ENCODE results near the gene PSMD8. TPM values are rescaled to one million over a fixed set of nuclear protein-coding genes. Genes with fewer than 3 reads are reported as not detected.
"Not testable (repeated sequence)": the region's sequence is repeated elsewhere in the genome, so short reads cannot be mapped to it uniquely, and the experiment has no call there.

The PSMD8 gene
- total RNA-seq, 2 experiments from 2014 or later = 167 to 178 TPM

- POLR2A ChIA-PET = no interaction called here
- H3K27me3 Mint-ChIP-seq = peaks cover 8% of the 10 kb centered on the region
These were observed 22.4 kb upstream of the PSMD8 start for GRCh38 chr19:38351865-38352395.

GRCh38 chr19:38352611-38353010, 21.8 kb upstream of the PSMD8 start:
- Mint-ChIP-seq H3K27me3 (peaks cover 8% of the 10 kb centered on the region), H3K27ac (no peak overlapping the region), H3K36me3 (ENCODE audit: low read depth) (no peaks in the 10 kb centered on the region), H3K4me3 (no peak overlapping the region), H3K9me3 (no peaks in the 10 kb centered on the region), H3K4me1 (no peaks in the 10 kb centered on the region)
- ChIA-PET CTCF (interaction anchor here (0.5 to 0.7 kb wide), 3 partner anchors 9 to 1016 kb away, joined by 4 read pairs; partner anchors contain the start of gene CATSPERG), POLR2A (no interaction called here)
- no peak for DNase-seq

More at GRCh38 chr19:38351865-38352395, 22.4 kb upstream of the PSMD8 start:
- no peaks in the 10 kb centered on the region for H3K9me3 Mint-ChIP-seq
- no peaks in the 10 kb centered on the region for H3K36me3 Mint-ChIP-seq (ENCODE audit: low read depth)
- CTCF ChIA-PET = interaction anchor here (0.5 kb wide), 1 partner anchor 16 kb away, joined by 4 read pairs; the partner anchor contains the start of gene CATSPERG
- no peak for DNase-seq
- H3K4me3 Mint-ChIP-seq = no peak overlapping the region
- H3K27ac Mint-ChIP-seq = no peak overlapping the region
- H3K4me1 Mint-ChIP-seq = no peaks in the 10 kb centered on the region

GRCh38 chr19:38355728-38356725, 18.3 kb upstream of the PSMD8 start:
- peaks cover 35% of the 10 kb centered on the region for H3K27me3 Mint-ChIP-seq
- H3K27ac Mint-ChIP-seq = no peak overlapping the region
- no peak for DNase-seq
- no peaks in the 10 kb centered on the region for H3K36me3 Mint-ChIP-seq (ENCODE audit: low read depth)
- H3K9me3 Mint-ChIP-seq = no peaks in the 10 kb centered on the region
- H3K4me1 Mint-ChIP-seq = peaks cover 6% of the 10 kb centered on the region
- POLR2A ChIA-PET = no interaction called here
- CTCF ChIA-PET = no interaction called here
- no peak overlapping the region for H3K4me3 Mint-ChIP-seq

GRCh38 chr19:38358071-38358470, 16.3 kb upstream of the PSMD8 start:
- POLR2A ChIA-PET = interaction anchor here (0.6 to 1.4 kb wide), 4 partner anchors 16 to 92 kb away, joined by 3 read pairs; partner anchors contain the start of genes GGN and PSMD8
- H3K9me3 Mint-ChIP-seq = no peaks in the 10 kb centered on the region
- no peak for DNase-seq

DNA sequence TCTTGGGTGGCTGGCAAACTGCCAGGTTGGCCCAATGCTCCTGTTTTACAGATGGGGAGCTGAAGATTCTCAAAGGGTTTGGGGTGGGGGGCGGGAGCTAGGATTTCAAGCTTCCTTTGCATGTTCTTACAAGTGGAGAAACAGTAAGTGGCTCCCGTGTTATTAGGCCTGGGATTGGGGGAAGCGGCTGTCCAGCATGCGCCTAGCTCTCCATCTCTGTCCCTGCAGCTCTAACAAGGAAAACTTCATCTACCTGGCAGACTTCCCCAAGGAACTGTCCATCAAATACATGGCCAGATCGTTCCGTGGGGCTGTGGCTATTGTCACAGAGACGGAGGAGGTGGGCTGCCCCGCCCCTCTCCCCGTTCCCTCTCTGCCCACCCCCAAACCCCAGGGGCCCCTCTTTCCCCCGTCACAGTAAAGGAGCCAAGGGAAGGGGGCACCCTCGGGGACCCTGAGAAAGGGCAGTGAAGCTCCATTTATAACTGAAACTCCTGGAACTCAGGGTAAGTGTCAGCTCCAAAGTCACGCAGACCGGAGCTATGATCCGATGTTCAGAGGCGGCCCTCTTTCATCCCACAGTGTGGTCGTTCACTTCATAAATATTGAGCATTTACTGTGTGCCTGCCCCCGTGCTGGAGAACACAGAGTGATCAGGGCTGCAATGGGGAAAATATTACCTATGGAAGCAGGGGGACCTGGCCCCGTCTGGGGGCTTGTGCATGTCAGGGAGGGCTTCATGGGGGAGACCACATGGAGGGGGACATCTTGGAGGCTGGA, 14.9 kb upstream of the PSMD8 start:
- POLR2A ChIA-PET = interaction anchor here (1.3 to 2.1 kb wide), 3 partner anchors 13 to 28 kb away, joined by 3 to 12 read pairs (median 3); partner anchors contain the start of genes GGN and PSMD8
- no peaks in the 10 kb centered on the region for H3K9me3 Mint-ChIP-seq
- H3K4me1 Mint-ChIP-seq = peaks cover 19% of the 10 kb centered on the region
- H3K27me3 Mint-ChIP-seq = peaks cover 42% of the 10 kb centered on the region
- peak overlapping the region; percentile 10 for H3K4me3 Mint-ChIP-seq
- CTCF ChIA-PET = interaction anchor here (0.6 to 1.2 kb wide), 3 partner anchors 43 to 858 kb away, joined by 3 to 4 read pairs (median 3); partner anchors contain the start of gene FAM98C
- no peak for DNase-seq
- H3K27ac Mint-ChIP-seq = no peak overlapping the region
- no peaks in the 10 kb centered on the region for H3K36me3 Mint-ChIP-seq (ENCODE audit: low read depth)

More at GRCh38 chr19:38358071-38358470, 16.3 kb upstream of the PSMD8 start:
- H3K4me1 Mint-ChIP-seq = peaks cover 18% of the 10 kb centered on the region
- H3K36me3 Mint-ChIP-seq (ENCODE audit: low read depth) = no peaks in the 10 kb centered on the region
- CTCF ChIA-PET = no interaction called here
- H3K27ac Mint-ChIP-seq = no peak overlapping the region
- H3K27me3 Mint-ChIP-seq = peaks cover 42% of the 10 kb centered on the region
- H3K4me3 Mint-ChIP-seq = no peak overlapping the region

DNA sequence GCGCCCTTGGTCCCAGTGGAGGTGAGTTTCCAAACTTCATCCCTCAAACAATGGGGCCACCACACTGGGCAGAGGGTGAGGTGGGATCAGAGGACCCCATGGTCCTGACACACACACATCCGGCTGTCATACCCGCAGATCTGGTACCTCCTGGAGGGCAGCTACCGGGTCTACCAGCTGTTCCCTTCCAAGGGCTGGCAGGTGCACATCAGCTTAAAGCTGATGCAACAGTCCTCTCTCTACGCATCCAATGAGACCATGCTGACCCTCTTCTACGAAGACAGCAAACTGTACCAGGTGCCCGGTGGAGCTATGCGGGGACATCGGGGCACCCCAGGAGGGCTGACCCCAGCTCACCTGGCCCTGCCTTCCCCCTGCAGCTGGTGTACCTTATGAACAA, 14.0 kb upstream of the PSMD8 start:
- Mint-ChIP-seq H3K4me3 (peak overlapping the region; percentile 84), H3K4me1 (peaks cover 19% of the 10 kb centered on the region), H3K36me3 (ENCODE audit: low read depth) (no peaks in the 10 kb centered on the region), H3K27me3 (peaks cover 42% of the 10 kb centered on the region), H3K9me3 (no peaks in the 10 kb centered on the region), H3K27ac (no peak overlapping the region)
- no peak for DNase-seq
- POLR2A ChIA-PET = interaction anchor here (1.1 to 2.1 kb wide), 2 partner anchors 14 to 24 kb away, joined by 4 to 12 read pairs; partner anchors contain the start of genes CATSPERG and PSMD8
- CTCF ChIA-PET = interaction anchor here (1.1 kb wide), 1 partner anchor 14 kb away, joined by 3 read pairs; the partner anchor contains the start of gene PSMD8

DNA sequence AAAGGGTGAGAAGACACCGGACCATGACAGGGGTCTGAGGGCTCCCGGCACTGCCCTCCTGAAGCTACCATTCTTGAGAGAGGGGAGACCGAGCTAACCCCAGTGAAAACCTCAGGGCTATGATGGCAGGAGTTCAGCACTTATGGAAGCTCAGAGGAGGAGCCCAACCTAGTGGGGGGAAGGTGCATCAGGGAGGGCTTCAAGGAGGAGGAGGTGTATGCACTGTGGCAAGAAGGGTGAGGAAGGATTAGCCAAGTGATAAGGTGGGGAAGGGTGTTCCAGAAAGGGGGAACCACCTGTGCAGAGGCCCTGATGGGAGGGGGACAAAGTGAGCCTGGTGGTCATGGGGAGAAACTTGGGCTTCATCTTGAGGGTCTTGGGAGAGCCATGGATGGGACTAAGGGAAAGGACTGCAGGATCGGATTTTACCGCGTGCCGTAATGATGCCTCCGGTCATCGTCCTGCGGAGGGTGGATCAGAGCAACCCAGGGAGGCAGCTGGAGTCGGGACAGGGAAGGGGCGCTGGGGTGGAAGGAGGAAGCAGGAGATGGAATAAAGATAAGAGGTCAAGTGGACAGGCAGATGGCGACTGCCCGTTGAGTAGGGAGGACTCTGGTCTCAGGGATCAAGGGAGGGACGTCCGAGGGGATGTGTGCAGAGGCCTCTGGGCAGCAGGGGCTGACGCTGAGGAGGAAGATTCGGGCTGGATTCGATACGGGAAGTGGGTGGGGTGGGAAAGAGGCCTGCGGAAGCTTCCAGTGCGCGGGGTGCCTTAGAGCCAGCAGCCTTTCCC, 13.3 kb upstream of the PSMD8 start:
- Mint-ChIP-seq H3K9me3 (no peaks in the 10 kb centered on the region), H3K4me1 (peaks cover 19% of the 10 kb centered on the region), H3K27ac (no peak overlapping the region), H3K36me3 (ENCODE audit: low read depth) (no peaks in the 10 kb centered on the region), H3K4me3 (peak overlapping the region; percentile 84), H3K27me3 (peaks cover 38% of the 10 kb centered on the region)
- no peak for DNase-seq
- ChIA-PET CTCF (interaction anchor here (1.1 kb wide), 2 partner anchors 13 to 25 kb away, joined by 3 to 4 read pairs; partner anchors contain the start of genes CATSPERG and PSMD8), POLR2A (interaction anchor here (1.1 to 2.1 kb wide), 5 partner anchors 13 to 35 kb away, joined by 3 to 17 read pairs (median 6); partner anchors contain the start of genes CATSPERG, GGN and PSMD8)

GRCh38 chr19:38361633-38362075, 12.7 kb upstream of the PSMD8 start:
- DNase-seq = peak; percentile 81
- Mint-ChIP-seq H3K27ac (peak overlapping the region; percentile 80), H3K4me1 (peaks cover 19% of the 10 kb centered on the region), H3K27me3 (peaks cover 36% of the 10 kb centered on the region), H3K9me3 (no peaks in the 10 kb centered on the region), H3K4me3 (peak overlapping the region; percentile 84), H3K36me3 (ENCODE audit: low read depth) (no peaks in the 10 kb centered on the region)
- POLR2A ChIA-PET = interaction anchor here (1.2 to 2.0 kb wide), 4 partner anchors 13 to 35 kb away, joined by 3 to 17 read pairs (median 6); partner anchors contain the start of genes CATSPERG, GGN and PSMD8
- CTCF ChIA-PET = interaction anchor here (1.1 kb wide), 1 partner anchor 26 kb away, joined by 4 read pairs; the partner anchor contains the start of gene CATSPERG

DNA sequence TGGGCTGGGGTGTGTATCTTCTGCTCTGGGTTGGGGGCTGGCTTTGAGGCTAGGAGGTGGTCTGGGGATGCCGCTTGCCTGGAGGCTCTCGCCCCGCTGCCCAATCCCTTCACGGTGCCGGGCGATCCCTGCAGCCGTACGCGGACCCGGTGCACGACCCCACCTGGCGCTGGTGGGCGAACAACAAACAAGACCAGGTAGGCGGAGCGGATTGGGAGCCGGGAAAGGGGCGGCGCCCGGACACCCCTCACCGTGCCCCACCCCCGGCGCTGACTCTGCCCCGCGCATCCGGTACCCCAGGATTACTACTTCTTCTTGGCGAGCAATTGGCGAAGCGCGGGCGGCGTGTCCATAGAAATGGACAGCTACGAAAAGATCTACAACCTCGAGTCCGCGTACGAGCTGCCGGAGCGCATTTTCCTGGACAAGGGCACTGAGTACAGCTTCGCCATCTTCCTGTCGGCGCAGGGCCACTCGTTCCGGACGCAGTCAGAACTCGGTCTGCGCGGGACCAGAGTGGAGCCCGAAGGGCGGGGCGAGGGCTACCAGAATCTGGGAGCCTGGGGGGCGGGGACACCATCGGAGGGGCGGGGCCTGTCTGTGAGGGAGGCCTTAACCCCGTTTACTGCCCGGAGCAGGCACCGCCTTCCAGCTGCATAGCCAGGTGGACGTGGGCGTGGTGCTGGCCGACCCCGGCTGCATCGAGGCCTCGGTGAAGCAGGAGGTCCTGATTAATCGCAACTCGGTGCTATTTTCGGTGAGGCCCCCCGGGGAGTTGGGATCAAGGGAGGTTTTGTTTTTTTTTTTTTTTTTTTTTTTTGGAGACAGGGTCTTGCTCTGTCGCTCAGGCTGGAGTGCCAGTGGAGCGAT, 12.1 kb upstream of the PSMD8 start:
- peaks cover 19% of the 10 kb centered on the region for H3K4me1 Mint-ChIP-seq
- peak; percentile 93 for DNase-seq
- H3K36me3 Mint-ChIP-seq (ENCODE audit: low read depth) = no peaks in the 10 kb centered on the region
- H3K27ac Mint-ChIP-seq = peak overlapping the region; percentile 80
- peaks cover 35% of the 10 kb centered on the region for H3K27me3 Mint-ChIP-seq
- no peaks in the 10 kb centered on the region for H3K9me3 Mint-ChIP-seq
- ChIA-PET CTCF (interaction anchor here (0.7 to 1.1 kb wide), 2 partner anchors 26 to 1202 kb away, joined by 4 read pairs; partner anchors contain the start of gene CATSPERG), POLR2A (interaction anchor here (1.2 to 2.0 kb wide), 4 partner anchors 12 to 34 kb away, joined by 3 to 17 read pairs (median 6); partner anchors contain the start of genes CATSPERG, GGN and PSMD8)
- H3K4me3 Mint-ChIP-seq = peak overlapping the region; percentile 84

DNA sequence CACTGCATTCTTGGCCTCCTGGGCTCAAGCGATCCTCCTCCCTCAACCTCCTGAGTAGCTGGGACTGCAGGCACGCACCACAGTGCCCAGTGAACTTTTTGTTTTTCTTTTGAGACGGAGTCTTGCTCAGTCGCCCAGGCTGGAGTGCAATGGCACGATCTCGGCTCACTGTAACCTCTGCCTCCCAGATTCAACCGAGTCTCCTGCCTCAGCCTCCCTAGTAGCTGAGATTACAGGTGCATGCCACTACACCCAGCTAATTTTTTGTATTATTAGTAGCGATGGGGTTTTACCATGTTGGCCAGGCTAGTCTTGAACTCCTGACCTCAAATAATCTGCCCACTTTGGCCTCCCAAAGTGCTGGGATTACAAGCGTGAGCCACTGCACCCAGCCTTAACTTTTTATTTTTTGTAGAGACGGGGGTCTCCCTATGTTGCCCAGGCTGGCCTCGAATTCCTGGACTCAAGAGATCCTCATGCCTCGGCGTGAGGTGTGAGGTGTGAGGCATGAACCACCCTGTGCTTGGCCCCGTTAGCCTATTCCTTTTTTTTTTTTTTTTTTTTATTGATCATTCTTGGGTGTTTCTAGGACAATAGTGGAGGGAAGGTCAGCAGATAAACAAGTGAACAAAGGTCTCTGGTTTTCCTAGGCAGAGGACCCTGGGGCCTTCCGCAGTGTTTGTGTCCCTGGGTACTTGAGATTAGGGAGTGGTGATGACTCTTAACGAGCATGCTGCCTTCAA, 11.3 kb upstream of the PSMD8 start:
- not testable (repeated sequence) for DNase-seq; H3K36me3 Mint-ChIP-seq (ENCODE audit: low read depth); H3K27ac Mint-ChIP-seq; H3K9me3 Mint-ChIP-seq
- Mint-ChIP-seq H3K27me3 (peaks cover 31% of the 10 kb centered on the region), H3K4me1 (peaks cover 19% of the 10 kb centered on the region), H3K4me3 (peak overlapping the region; percentile 84)
- ChIA-PET POLR2A (interaction anchor here (1.4 to 2.0 kb wide), 2 partner anchors 11 to 27 kb away, joined by 5 to 17 read pairs; partner anchors contain the start of genes CATSPERG and PSMD8), CTCF (interaction anchor here (0.7 kb wide), 1 partner anchor 1201 kb away, joined by 4 read pairs; no protein-coding TSS in a partner anchor)
